GM21381 (cell line): Measurements from ENCODE around the gene TEDC2.
"Not testable (repeated sequence)": the region's sequence is repeated elsewhere in the genome, so short reads cannot be mapped to it uniquely, and the experiment has no call there.

Experiments
- ATAC-seq: cut with Tn5 transposase; IDR thresholded peaks from one replicate; pipeline ENCODE4 v1.9.1; 2021; ENCODE audit warnings: mild to moderate bottlenecking, moderate library complexity; ENCODE audit not compliant: unreplicated experiment

TEDC2 gene

GRCh38 chr16:2437032-2437790, 22.7 kb upstream of the TEDC2 start:
- ATAC-seq: no peak

DNA sequence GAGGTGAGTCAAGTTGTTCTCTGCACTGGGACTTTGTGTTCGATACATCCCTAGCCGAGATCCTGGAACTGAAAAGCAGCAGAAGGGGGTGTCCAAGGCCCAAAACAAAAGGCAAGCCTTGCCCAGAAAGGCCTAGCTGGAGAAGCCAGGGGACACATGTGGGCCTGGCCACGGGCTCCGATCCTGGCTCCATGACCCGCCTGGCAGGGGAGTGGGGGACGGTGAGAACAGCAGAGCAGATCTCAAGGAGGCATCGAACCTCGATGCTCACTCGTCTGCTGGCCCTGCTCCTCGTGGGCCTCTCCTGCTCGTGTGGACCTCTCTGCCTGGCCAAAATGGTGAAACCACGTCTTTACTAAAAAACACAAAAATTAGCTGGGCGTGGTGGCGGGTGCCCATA, 21.8 kb upstream of the TEDC2 start:
- no peak for ATAC-seq

DNA sequence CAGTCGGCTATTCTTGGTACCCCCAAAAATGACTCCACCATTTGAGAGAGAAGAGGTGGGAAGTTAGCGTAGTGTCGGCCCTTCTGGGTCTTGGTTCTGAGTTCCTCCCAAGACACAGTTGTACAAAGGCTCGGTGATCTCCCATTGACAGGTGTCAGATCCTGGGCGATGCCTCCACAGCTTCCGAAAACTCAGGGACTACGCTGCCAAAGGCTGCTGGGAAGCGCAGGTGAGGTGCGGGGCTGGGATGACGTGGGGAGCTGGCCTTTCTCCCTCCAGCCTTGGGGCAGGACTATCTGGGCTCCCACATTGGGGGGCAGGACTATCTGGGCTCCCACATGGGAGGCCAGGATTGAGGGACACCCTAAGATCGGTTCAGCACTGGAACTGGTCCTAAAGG, 20.3 kb upstream of the TEDC2 start:
- no peak for ATAC-seq

GRCh38 chr16:2441143-2441804, 18.6 kb upstream of the TEDC2 start:
- not testable (repeated sequence) for ATAC-seq

DNA sequence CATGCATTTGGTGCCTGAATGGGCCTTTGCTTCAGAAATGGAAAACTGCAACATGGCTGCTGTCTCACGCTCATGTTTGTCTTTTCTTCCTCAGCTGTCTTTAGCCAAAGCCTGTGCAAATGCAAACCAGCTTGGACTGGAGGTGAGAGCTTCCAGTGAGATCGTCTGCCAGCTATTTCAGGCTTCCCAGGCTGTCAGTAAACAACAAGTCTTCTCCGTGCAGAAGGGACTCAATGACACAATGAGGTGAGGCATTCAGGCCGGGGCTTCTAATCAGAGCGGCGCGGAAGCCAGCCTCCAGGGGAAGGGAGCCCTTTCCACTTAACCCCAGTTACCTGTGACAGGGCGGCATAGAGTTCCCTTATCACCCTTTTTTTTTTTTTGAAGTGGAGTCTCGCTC, 16.4 kb upstream of the TEDC2 start:
- ATAC-seq: no peak

- ATAC-seq: no peak
Measured at GRCh38 chr16:2447920-2448583, 11.9 kb upstream of the TEDC2 start.

- ATAC-seq: no peak
Measured at GRCh38 chr16:2449118-2449517, 10.8 kb upstream of the TEDC2 start.

- no peak for ATAC-seq
Measured at GRCh38 chr16:2450535-2450934, 9.4 kb upstream of the TEDC2 start.

- no peak for ATAC-seq
Measured at GRCh38 chr16:2450975-2451381, 8.9 kb upstream of the TEDC2 start.

GRCh38 chr16:2451851-2452320, 8.0 kb upstream of the TEDC2 start:
- ATAC-seq: no peak

GRCh38 chr16:2452650-2453049, 7.3 kb upstream of the TEDC2 start:
- no peak for ATAC-seq

DNA sequence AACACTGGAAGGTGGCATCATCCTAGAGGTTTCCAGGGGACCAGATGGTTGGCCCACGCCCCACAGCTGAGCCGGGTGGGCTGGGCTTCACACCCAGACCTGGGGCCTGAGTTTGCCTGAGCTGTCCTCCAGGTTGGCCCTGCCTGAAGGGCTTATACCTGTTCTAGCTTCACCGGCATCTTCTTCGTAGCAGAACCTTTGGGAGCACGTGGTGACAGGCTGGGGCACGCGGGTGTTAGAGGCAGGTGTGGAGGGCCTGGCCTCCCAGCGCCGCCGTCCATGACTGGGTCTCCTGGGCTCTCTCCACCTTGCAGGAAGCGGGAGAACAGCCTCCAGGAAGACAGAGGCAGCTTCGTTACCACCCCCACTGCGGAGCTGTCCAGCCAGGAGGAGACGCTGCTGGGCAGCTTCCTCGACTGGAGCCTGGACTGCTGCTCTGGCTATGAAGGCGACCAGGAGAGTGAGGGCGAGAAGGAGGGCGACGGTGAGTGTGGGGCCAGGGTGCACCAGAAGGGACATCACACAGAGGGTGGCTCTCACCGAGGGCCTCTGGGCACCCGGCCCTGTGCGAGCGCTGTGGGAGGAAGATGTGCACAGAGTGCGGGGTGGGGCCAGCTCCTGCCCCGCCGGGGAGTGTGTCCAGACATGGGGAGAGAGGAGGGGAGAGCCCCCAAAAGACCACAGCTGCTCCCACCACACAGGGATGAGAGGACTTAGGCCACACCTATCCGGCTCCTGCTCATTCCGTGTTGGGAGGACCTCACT, 4.6 kb upstream of the TEDC2 start:
- no peak for ATAC-seq

GRCh38 chr16:2456551-2457153, 3.3 kb upstream of the TEDC2 start:
- ATAC-seq: no peak

- no peak for ATAC-seq
Measured at GRCh38 chr16:2457267-2457666, 2.6 kb upstream of the TEDC2 start.

GRCh38 chr16:2457946-2458345, 2.0 kb upstream of the TEDC2 start:
- ATAC-seq: no peak

- no peak for ATAC-seq
Measured at GRCh38 chr16:2458887-2459646, 842 bp upstream of the TEDC2 start.

DNA sequence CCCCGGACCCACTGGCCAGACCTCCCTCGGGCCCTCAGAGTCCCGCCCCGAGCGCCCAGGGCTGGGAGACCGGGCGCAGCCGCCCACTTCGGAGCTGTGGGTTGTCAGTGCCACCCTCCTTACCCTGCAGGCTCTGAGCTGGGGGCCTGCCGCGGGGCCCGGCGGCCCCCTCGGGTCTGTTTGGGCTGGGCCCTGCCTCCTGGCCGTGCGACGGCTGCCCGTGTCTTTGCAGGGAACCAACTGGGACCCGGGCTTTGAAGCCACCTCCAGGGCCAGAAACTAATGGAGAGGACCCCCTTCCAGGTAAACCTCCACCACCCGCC, 443 bp downstream of the TEDC2 start:
- no peak for ATAC-seq

DNA sequence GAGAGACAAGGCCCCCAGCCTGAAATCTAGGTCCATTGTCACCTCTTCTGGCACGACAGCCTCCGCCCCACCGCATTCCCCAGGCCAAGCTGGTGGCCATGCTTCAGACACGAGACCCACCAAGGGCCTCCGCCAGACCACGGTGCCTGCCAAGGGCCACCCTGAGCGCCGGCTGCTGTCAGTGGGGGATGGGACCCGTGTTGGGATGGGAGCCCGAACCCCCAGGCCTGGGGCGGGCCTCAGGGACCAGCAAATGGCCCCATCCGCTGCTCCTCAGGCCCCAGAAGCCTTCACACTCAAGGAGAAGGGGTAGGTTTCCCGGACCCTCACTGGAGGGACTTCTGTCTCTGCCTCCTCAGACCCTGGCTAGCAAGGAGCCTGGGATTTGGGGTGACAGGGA, 1.0 kb downstream of the TEDC2 start:
- no peak for ATAC-seq

GRCh38 chr16:2462031-2462866, 2.3 kb downstream of the TEDC2 start:
- ATAC-seq: no peak
